Measurements from ENCODE around the gene MRPL38.

DNA sequence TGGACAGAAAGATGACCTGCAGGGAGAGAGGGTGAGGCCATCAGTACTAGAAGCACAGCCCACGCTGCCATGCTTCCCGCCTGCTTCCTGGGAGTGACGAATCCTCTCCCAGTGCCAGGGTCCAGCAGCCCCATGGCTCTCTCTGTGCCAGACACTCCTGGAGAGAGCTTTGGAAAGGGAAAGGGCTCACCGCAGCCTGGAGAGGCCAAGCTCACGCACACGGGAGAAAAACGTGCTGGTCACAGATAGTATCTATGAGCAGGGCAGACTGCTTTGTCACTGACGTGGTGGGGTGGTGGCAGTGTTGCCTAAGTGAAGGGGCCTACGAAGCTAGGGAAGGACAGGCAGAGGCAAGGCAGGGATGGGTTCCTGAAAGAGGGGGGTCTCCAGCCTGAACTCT is 55.0 kb downstream of the MRPL38 start:
- TF ChIP-seq POLR2A (IDR thresholded peaks at IDR 0.05) (no peak), POLR2AphosphoS5 (IDR thresholded peaks at IDR 0.05) (no peak)
- TF ChIP-seq, protein P1, sequence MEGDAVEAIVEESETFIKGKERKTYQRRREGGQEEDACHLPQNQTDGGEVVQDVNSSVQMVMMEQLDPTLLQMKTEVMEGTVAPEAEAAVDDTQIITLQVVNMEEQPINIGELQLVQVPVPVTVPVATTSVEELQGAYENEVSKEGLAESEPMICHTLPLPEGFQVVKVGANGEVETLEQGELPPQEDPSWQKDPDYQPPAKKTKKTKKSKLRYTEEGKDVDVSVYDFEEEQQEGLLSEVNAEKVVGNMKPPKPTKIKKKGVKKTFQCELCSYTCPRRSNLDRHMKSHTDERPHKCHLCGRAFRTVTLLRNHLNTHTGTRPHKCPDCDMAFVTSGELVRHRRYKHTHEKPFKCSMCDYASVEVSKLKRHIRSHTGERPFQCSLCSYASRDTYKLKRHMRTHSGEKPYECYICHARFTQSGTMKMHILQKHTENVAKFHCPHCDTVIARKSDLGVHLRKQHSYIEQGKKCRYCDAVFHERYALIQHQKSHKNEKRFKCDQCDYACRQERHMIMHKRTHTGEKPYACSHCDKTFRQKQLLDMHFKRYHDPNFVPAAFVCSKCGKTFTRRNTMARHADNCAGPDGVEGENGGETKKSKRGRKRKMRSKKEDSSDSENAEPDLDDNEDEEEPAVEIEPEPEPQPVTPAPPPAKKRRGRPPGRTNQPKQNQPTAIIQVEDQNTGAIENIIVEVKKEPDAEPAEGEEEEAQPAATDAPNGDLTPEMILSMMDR (IDR thresholded peaks at IDR 0.05): no peak
